Activated T-cell treated with anti-CD3 and anti-CD28 coated beads, Interleukin-2, amount 50 U/mL, for 24 hours (primary cell): ENCODE measurements around the gene TBC1D16.

Source experiments
- DNase-seq: peaks from one replicate; pipeline ENCODE4 v3.0.0-alpha.2; 2020
- H3K27ac Mint-ChIP-seq: 2 replicates; pipeline ENCODE4 v1.8.0; 2020; ENCODE audit warnings: mild to moderate bottlenecking, mixed read lengths
- H3K27me3 Mint-ChIP-seq: 2 replicates; pipeline ENCODE4 v1.8.0; 2020; ENCODE audit warnings: mixed read lengths
- H3K36me3 Mint-ChIP-seq: 2 replicates; pipeline ENCODE4 v1.8.0; 2020; ENCODE audit warnings: low read depth, mixed read lengths
- H3K4me1 Mint-ChIP-seq: 2 replicates; pipeline ENCODE4 v1.8.0; 2020; ENCODE audit warnings: low read depth, mixed read lengths
- H3K4me3 Mint-ChIP-seq: 2 replicates; pipeline ENCODE4 v1.8.0; 2020; ENCODE audit warnings: mild to moderate bottlenecking, moderate library complexity, mixed read lengths
- H3K9me3 Mint-ChIP-seq: 2 replicates; pipeline ENCODE4 v1.8.0; 2020; ENCODE audit warnings: mixed read lengths

TBC1D16 gene

GRCh38 chr17:80035687-80035936, at the start of gene TBC1D16:
TBC1D16 (minus strand) TSS chr17:80035872; CDS start chr17:80013547, 22,325 bp downstream.
- H3K27ac Mint-ChIP-seq = peak within 1 kb of the TSS; percentile 73
- peaks cover 27% of the 10 kb centered on the region for H3K27me3 Mint-ChIP-seq

GRCh38 chr17:80084773-80085172, 49.1 kb upstream of the TBC1D16 start:
- no peaks in the 10 kb centered on the region for H3K9me3 Mint-ChIP-seq
- no peak overlapping the region for H3K4me3 Mint-ChIP-seq
- DNase-seq = no peak
- no peaks in the 10 kb centered on the region for H3K36me3 Mint-ChIP-seq
- no peaks in the 10 kb centered on the region for H3K27me3 Mint-ChIP-seq
- peaks cover 6% of the 10 kb centered on the region for H3K4me1 Mint-ChIP-seq
- peak overlapping the region; percentile 33 for H3K27ac Mint-ChIP-seq

More at GRCh38 chr17:80035687-80035936, at the start of gene TBC1D16:
- H3K4me1 Mint-ChIP-seq = peaks cover 13% of the 10 kb centered on the region
- no peak for DNase-seq
- H3K9me3 Mint-ChIP-seq = no peaks in the 10 kb centered on the region
- H3K4me3 Mint-ChIP-seq = peak within 1 kb of the TSS; percentile 81
- no peaks in the 10 kb centered on the region for H3K36me3 Mint-ChIP-seq

GRCh38 chr17:80083136-80083661, 47.5 kb upstream of the TBC1D16 start:
- Mint-ChIP-seq H3K36me3 (no peaks in the 10 kb centered on the region), H3K9me3 (no peaks in the 10 kb centered on the region), H3K4me1 (peaks cover 6% of the 10 kb centered on the region), H3K4me3 (no peak overlapping the region), H3K27ac (no peak overlapping the region), H3K27me3 (peaks cover 3% of the 10 kb centered on the region)
- DNase-seq = no peak

- peaks cover 6% of the 10 kb centered on the region for H3K4me1 Mint-ChIP-seq
- no peaks in the 10 kb centered on the region for H3K9me3 Mint-ChIP-seq
- H3K4me3 Mint-ChIP-seq = no peak overlapping the region
- H3K36me3 Mint-ChIP-seq = no peaks in the 10 kb centered on the region
- peaks cover 3% of the 10 kb centered on the region for H3K27me3 Mint-ChIP-seq
- peak; percentile 72 for DNase-seq
- H3K27ac Mint-ChIP-seq = no peak overlapping the region
Observed at GRCh38 chr17:80082403-80083135, 46.9 kb upstream of the TBC1D16 start.

- no peak for DNase-seq
- no peaks in the 10 kb centered on the region for H3K9me3 Mint-ChIP-seq
- H3K4me3 Mint-ChIP-seq = no peak overlapping the region
- peaks cover 3% of the 10 kb centered on the region for H3K27me3 Mint-ChIP-seq
- H3K36me3 Mint-ChIP-seq = no peaks in the 10 kb centered on the region
- peaks cover 6% of the 10 kb centered on the region for H3K4me1 Mint-ChIP-seq
- no peak overlapping the region for H3K27ac Mint-ChIP-seq
Observed at GRCh38 chr17:80081596-80081995, 45.9 kb upstream of the TBC1D16 start.

GRCh38 chr17:80080081-80080480, 44.4 kb upstream of the TBC1D16 start:
- Mint-ChIP-seq H3K36me3 (no peaks in the 10 kb centered on the region), H3K4me1 (peaks cover 6% of the 10 kb centered on the region), H3K27ac (no peak overlapping the region), H3K4me3 (no peak overlapping the region), H3K9me3 (no peaks in the 10 kb centered on the region), H3K27me3 (peaks cover 3% of the 10 kb centered on the region)
- DNase-seq = no peak

GRCh38 chr17:80072410-80072809, 36.7 kb upstream of the TBC1D16 start:
- H3K4me1 Mint-ChIP-seq = peaks cover 6% of the 10 kb centered on the region
- no peaks in the 10 kb centered on the region for H3K9me3 Mint-ChIP-seq
- H3K27ac Mint-ChIP-seq = no peak overlapping the region
- H3K27me3 Mint-ChIP-seq = peaks cover 2% of the 10 kb centered on the region
- H3K4me3 Mint-ChIP-seq = no peak overlapping the region
- H3K36me3 Mint-ChIP-seq = no peaks in the 10 kb centered on the region
- no peak for DNase-seq

GRCh38 chr17:80071116-80071841, 35.6 kb upstream of the TBC1D16 start:
- peaks cover 6% of the 10 kb centered on the region for H3K4me1 Mint-ChIP-seq
- peaks cover 2% of the 10 kb centered on the region for H3K27me3 Mint-ChIP-seq
- no peaks in the 10 kb centered on the region for H3K36me3 Mint-ChIP-seq
- H3K27ac Mint-ChIP-seq = no peak overlapping the region
- no peak overlapping the region for H3K4me3 Mint-ChIP-seq
- DNase-seq = no peak
- H3K9me3 Mint-ChIP-seq = no peaks in the 10 kb centered on the region

GRCh38 chr17:80070375-80071115, 34.9 kb upstream of the TBC1D16 start:
- Mint-ChIP-seq H3K4me3 (no peak overlapping the region), H3K36me3 (no peaks in the 10 kb centered on the region), H3K27ac (no peak overlapping the region), H3K9me3 (no peaks in the 10 kb centered on the region), H3K27me3 (peaks cover 2% of the 10 kb centered on the region), H3K4me1 (peaks cover 6% of the 10 kb centered on the region)
- DNase-seq = no peak

GRCh38 chr17:80068301-80069222, 32.9 kb upstream of the TBC1D16 start:
- no peaks in the 10 kb centered on the region for H3K36me3 Mint-ChIP-seq
- peaks cover 2% of the 10 kb centered on the region for H3K27me3 Mint-ChIP-seq
- H3K9me3 Mint-ChIP-seq = no peaks in the 10 kb centered on the region
- H3K4me1 Mint-ChIP-seq = peaks cover 6% of the 10 kb centered on the region
- DNase-seq = no peak
- no peak overlapping the region for H3K4me3 Mint-ChIP-seq
- H3K27ac Mint-ChIP-seq = no peak overlapping the region

GRCh38 chr17:80067393-80067986, 31.8 kb upstream of the TBC1D16 start:
- Mint-ChIP-seq H3K4me1 (peaks cover 6% of the 10 kb centered on the region), H3K36me3 (no peaks in the 10 kb centered on the region), H3K9me3 (no peaks in the 10 kb centered on the region), H3K27ac (no peak overlapping the region), H3K4me3 (no peak overlapping the region), H3K27me3 (no peaks in the 10 kb centered on the region)
- no peak for DNase-seq

- no peak for DNase-seq
- Mint-ChIP-seq H3K27me3 (no peaks in the 10 kb centered on the region), H3K4me1 (no peaks in the 10 kb centered on the region), H3K9me3 (no peaks in the 10 kb centered on the region), H3K27ac (no peak overlapping the region), H3K4me3 (no peak overlapping the region), H3K36me3 (no peaks in the 10 kb centered on the region)
Observed at GRCh38 chr17:80065478-80066170, 30.0 kb upstream of the TBC1D16 start.

GRCh38 chr17:80064696-80065095, 29.0 kb upstream of the TBC1D16 start:
- Mint-ChIP-seq H3K27me3 (no peaks in the 10 kb centered on the region), H3K4me1 (no peaks in the 10 kb centered on the region), H3K9me3 (no peaks in the 10 kb centered on the region), H3K4me3 (no peak overlapping the region), H3K27ac (no peak overlapping the region), H3K36me3 (no peaks in the 10 kb centered on the region)
- DNase-seq = no peak
